ENCODE data around the gene PTTG1.

DNA sequence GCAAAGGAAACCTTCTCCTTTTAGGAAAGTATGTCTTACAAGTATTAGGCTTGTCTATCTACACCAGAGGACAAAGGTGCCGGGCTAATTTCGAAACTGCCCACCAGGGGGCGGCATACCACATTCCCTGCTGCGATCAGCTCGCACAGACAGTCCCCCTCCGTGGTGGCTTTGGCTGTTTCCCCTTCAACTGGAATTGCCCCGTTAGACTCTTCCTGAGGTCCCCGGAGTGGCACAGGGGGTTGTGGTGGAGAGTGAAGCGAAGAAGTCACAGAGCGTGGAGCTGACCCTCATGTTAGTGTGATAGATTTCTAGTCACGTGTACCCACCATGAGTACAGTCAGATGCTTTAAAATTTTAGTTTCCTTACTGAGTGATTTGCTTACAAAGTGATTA, 17.5 kb downstream of the PTTG1 start:
- TF ChIP-seq, protein P1, sequence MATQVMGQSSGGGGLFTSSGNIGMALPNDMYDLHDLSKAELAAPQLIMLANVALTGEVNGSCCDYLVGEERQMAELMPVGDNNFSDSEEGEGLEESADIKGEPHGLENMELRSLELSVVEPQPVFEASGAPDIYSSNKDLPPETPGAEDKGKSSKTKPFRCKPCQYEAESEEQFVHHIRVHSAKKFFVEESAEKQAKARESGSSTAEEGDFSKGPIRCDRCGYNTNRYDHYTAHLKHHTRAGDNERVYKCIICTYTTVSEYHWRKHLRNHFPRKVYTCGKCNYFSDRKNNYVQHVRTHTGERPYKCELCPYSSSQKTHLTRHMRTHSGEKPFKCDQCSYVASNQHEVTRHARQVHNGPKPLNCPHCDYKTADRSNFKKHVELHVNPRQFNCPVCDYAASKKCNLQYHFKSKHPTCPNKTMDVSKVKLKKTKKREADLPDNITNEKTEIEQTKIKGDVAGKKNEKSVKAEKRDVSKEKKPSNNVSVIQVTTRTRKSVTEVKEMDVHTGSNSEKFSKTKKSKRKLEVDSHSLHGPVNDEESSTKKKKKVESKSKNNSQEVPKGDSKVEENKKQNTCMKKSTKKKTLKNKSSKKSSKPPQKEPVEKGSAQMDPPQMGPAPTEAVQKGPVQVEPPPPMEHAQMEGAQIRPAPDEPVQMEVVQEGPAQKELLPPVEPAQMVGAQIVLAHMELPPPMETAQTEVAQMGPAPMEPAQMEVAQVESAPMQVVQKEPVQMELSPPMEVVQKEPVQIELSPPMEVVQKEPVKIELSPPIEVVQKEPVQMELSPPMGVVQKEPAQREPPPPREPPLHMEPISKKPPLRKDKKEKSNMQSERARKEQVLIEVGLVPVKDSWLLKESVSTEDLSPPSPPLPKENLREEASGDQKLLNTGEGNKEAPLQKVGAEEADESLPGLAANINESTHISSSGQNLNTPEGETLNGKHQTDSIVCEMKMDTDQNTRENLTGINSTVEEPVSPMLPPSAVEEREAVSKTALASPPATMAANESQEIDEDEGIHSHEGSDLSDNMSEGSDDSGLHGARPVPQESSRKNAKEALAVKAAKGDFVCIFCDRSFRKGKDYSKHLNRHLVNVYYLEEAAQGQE (IDR thresholded peaks at IDR 0.05; ENCODE audit: insufficient read depth in 1 of 2, low read depth in 2 of 2, low read length in 2 of 2), result no peak
- TF ChIP-seq SIN3A (IDR thresholded peaks at IDR 0.05; ENCODE audit: borderline replicate concordance, insufficient read depth, low read length), result no peak
- TF ChIP-seq TAF1 (IDR thresholded peaks at IDR 0.05; ENCODE audit: borderline replicate concordance, insufficient read depth, low read length), result no peak

All from PFSK-1 (cell line).